HEK293 (cell line): ENCODE data around the gene ETHE1.

ENCODE experiments used
- CTCF ChIA-PET: fragments of 350-600 bp; formaldehyde crosslinking; extraction: SDS; loops from one replicate; lab custom pipeline; 2021; ENCODE audit warnings: antibody characterized with exemption; lab: Yijun Ruan, JAX
- POLR2A ChIA-PET: fragments of 300-600 bp; formaldehyde crosslinking; extraction: SDS; loops from one replicate; lab custom pipeline; 2020; ENCODE audit warnings: antibody characterized with exemption, inconsistent platforms; lab: Yijun Ruan, JAX
- H3K27ac ChIP-seq: fragments of 200-500 bp; sonication (Bioruptor generic); 2 replicates; pipeline ENCODE4 v1.5.1; 2014; ENCODE audit warnings: low read depth, low read length, control low read depth, inconsistent platforms; ENCODE audit errors: extremely low read depth
- H3K36me3 ChIP-seq, 2 experiments: fragments of 200-500 bp in 1 of 2; sonication (Bioruptor generic) in 1 of 2; 1 replicate in 1 of 2; 2 replicates in 1 of 2; pipeline ENCODE4 v1.5.1; 2014 to 2017; ENCODE audit warnings: inconsistent platforms in 2 of 2, low read length in 2 of 2; ENCODE audit not compliant: control insufficient read depth in 2 of 2, insufficient read depth in 1 of 2
- H3K4me1 ChIP-seq: fragments of 200-500 bp; sonication (Bioruptor generic); 2 replicates; pipeline ENCODE4 v1.5.1; 2014; ENCODE audit warnings: mild to moderate bottlenecking, low read length, inconsistent platforms; ENCODE audit not compliant: control insufficient read depth, insufficient read depth
- H3K4me3 ChIP-seq: 2 replicates; pipeline ENCODE4 v1.5.1; 2011; ENCODE audit warnings: low read depth, mild to moderate bottlenecking, control low read depth, low read length, moderate library complexity
- H3K9me3 ChIP-seq: fragments of 200-500 bp; sonication (Bioruptor generic); 2 replicates; pipeline ENCODE4 v1.5.1; 2014; ENCODE audit warnings: low read depth, low read length, inconsistent platforms; ENCODE audit not compliant: control insufficient read depth, insufficient read depth
- KLF1 ChIP-seq: fragments of 450-650 bp; formaldehyde crosslinking; IDR thresholded peaks from 2 replicates; pipeline ENCODE4 v1.5.1; 2016; ENCODE audit warnings: missing biosample characterization, missing genetic modification characterization
- MZF1 ChIP-seq: fragments of 450-650 bp; formaldehyde crosslinking; IDR thresholded peaks from 2 replicates; pipeline ENCODE4 v1.5.1; 2017; ENCODE audit warnings: missing biosample characterization, missing genetic modification characterization, borderline replicate concordance
- SALL2 ChIP-seq: fragments of 450-650 bp; formaldehyde crosslinking; IDR thresholded peaks from 2 replicates; pipeline ENCODE4 v1.5.0; 2017; ENCODE audit warnings: missing biosample characterization, mild to moderate bottlenecking, missing genetic modification characterization, borderline replicate concordance
- SCRT1 ChIP-seq: fragments of 450-650 bp; formaldehyde crosslinking; IDR thresholded peaks from 2 replicates; pipeline ENCODE4 v1.5.1; 2016; ENCODE audit warnings: missing biosample characterization, missing genetic modification characterization, borderline replicate concordance
- ZFP3 ChIP-seq: fragments of 450-650 bp; formaldehyde crosslinking; IDR thresholded peaks from 2 replicates; pipeline ENCODE4 v1.5.1; 2016; ENCODE audit warnings: low read depth, missing biosample characterization, missing genetic modification characterization
- ZNF121 ChIP-seq: fragments of 450-650 bp; formaldehyde crosslinking; IDR thresholded peaks from 2 replicates; pipeline ENCODE4 v1.5.1; 2016; ENCODE audit warnings: missing biosample characterization, missing genetic modification characterization
- ZNF133 ChIP-seq: fragments of 450-650 bp; formaldehyde crosslinking; IDR thresholded peaks from 2 replicates; pipeline ENCODE4 v1.5.1; 2016; ENCODE audit warnings: missing biosample characterization, missing genetic modification characterization
- ZNF174 ChIP-seq: fragments of 450-650 bp; formaldehyde crosslinking; IDR thresholded peaks from 2 replicates; pipeline ENCODE4 v1.5.0; 2017; ENCODE audit warnings: missing biosample characterization, mild to moderate bottlenecking, missing genetic modification characterization
- ZNF214 ChIP-seq: fragments of 450-650 bp; formaldehyde crosslinking; IDR thresholded peaks from 2 replicates; pipeline ENCODE4 v1.5.1; 2017; ENCODE audit warnings: missing biosample characterization, mild to moderate bottlenecking, missing genetic modification characterization, borderline replicate concordance
- ZNF23 ChIP-seq: fragments of 450-650 bp; formaldehyde crosslinking; IDR thresholded peaks from 2 replicates; pipeline ENCODE4 v1.5.1; 2016; ENCODE audit warnings: missing biosample characterization, missing genetic modification characterization, borderline replicate concordance
- ZNF292 ChIP-seq: fragments of 450-650 bp; formaldehyde crosslinking; IDR thresholded peaks from 2 replicates; pipeline ENCODE4 v1.5.1; 2016; ENCODE audit warnings: low read depth, missing biosample characterization, missing genetic modification characterization, borderline replicate concordance
- ZNF366 ChIP-seq: fragments of 450-650 bp; formaldehyde crosslinking; conservative IDR thresholded peaks from 2 replicates; pipeline ENCODE4 v1.5.1; 2016; ENCODE audit warnings: missing biosample characterization, missing genetic modification characterization
- ZNF416 ChIP-seq: fragments of 450-650 bp; formaldehyde crosslinking; IDR thresholded peaks from 2 replicates; pipeline ENCODE4 v1.5.1; 2016; ENCODE audit warnings: missing biosample characterization, missing genetic modification characterization
- ZNF629 ChIP-seq: fragments of 450-650 bp; formaldehyde crosslinking; IDR thresholded peaks from 2 replicates; pipeline ENCODE4 v1.5.1; 2017; ENCODE audit warnings: missing biosample characterization, missing genetic modification characterization
- ZNF768 ChIP-seq: fragments of 450-650 bp; formaldehyde crosslinking; IDR thresholded peaks from 2 replicates; pipeline ENCODE4 v1.5.1; 2018; ENCODE audit warnings: missing biosample characterization, mild to moderate bottlenecking, missing genetic modification characterization
- ZNF777 ChIP-seq: fragments of 450-650 bp; formaldehyde crosslinking; IDR thresholded peaks from 2 replicates; pipeline ENCODE4 v1.5.1; 2017; ENCODE audit warnings: missing biosample characterization, missing genetic modification characterization, borderline replicate concordance
- ZSCAN16 ChIP-seq: fragments of 450-650 bp; formaldehyde crosslinking; IDR thresholded peaks from 2 replicates; pipeline ENCODE4 v1.5.1; 2016; ENCODE audit warnings: missing biosample characterization, missing genetic modification characterization
- TF ChIP-seq, protein P1 (sequence below): fragments of 450-650 bp; formaldehyde crosslinking; IDR thresholded peaks from 2 replicates; pipeline ENCODE4 v1.5.1; 2016; ENCODE audit warnings: missing biosample characterization, missing genetic modification characterization
- TF ChIP-seq, protein P2 (sequence below): fragments of 450-650 bp; formaldehyde crosslinking; IDR thresholded peaks from 2 replicates; pipeline ENCODE4 v1.5.1; 2016; ENCODE audit warnings: missing biosample characterization, missing genetic modification characterization, borderline replicate concordance

ETHE1 gene

DNA sequence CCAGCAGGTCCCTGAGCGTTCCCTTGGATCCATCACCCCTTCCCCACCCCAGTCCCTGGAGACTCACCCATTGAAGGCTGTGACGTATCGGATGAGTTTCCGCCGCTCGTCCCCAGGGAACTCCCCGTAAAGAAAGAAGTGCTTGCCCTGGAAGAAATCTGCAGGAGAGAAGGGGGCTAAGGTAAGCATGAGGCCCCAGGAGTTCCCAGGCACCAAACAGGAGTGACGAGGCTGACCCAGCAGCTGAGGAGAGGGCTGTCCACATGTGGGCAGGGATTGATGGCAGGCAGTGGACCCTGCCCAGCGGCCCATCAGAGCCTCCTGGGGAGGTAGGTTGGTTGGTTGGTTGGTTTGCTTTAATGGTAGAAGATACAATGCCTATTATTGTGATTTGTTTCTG, 17.1 kb upstream of the ETHE1 start:
- POLR2A ChIA-PET, result no interaction called here
- CTCF ChIA-PET, result interaction anchor here (13.6 kb wide), 1 partner anchor 11 kb away, joined by 138 read pairs; no protein-coding TSS in a partner anchor
- H3K4me1 ChIP-seq, result no peaks in the 10 kb centered on the region
- TF ChIP-seq ZFP3 (tag by site-specific recombination) (no peak), ZNF133 (tag by site-specific recombination) (no peak), ZNF768 (tag by site-specific recombination) (no peak), ZNF292 (tag by site-specific recombination) (no peak), ZNF214 (no peak), KLF1 (no peak), ZNF174 (tag by site-specific recombination) (no peak), MZF1 (tag by site-specific recombination) (no peak), ZNF366 (no peak), ZNF629 (no peak), ZSCAN16 (tag by site-specific recombination) (no peak), SALL2 (tag by site-specific recombination) (no peak)
- TF ChIP-seq, protein P1, sequence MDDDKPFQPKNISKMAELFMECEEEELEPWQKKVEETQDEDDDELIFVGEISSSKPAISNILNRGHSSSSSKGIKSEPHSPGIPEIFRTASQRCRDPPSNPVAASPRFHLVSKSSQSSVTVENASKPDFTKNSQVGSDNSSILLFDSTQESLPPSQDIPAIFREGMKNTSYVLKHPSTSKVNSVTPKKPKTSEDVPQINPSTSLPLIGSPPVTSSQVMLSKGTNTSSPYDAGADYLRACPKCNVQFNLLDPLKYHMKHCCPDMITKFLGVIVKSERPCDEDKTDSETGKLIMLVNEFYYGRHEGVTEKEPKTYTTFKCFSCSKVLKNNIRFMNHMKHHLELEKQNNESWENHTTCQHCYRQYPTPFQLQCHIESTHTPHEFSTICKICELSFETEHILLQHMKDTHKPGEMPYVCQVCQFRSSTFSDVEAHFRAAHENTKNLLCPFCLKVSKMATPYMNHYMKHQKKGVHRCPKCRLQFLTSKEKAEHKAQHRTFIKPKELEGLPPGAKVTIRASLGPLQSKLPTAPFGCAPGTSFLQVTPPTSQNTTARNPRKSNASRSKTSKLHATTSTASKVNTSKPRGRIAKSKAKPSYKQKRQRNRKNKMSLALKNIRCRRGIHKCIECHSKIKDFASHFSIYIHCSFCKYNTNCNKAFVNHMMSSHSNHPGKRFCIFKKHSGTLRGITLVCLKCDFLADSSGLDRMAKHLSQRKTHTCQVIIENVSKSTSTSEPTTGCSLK (tag by site-specific recombination), result no peak
- TF ChIP-seq, protein P2, sequence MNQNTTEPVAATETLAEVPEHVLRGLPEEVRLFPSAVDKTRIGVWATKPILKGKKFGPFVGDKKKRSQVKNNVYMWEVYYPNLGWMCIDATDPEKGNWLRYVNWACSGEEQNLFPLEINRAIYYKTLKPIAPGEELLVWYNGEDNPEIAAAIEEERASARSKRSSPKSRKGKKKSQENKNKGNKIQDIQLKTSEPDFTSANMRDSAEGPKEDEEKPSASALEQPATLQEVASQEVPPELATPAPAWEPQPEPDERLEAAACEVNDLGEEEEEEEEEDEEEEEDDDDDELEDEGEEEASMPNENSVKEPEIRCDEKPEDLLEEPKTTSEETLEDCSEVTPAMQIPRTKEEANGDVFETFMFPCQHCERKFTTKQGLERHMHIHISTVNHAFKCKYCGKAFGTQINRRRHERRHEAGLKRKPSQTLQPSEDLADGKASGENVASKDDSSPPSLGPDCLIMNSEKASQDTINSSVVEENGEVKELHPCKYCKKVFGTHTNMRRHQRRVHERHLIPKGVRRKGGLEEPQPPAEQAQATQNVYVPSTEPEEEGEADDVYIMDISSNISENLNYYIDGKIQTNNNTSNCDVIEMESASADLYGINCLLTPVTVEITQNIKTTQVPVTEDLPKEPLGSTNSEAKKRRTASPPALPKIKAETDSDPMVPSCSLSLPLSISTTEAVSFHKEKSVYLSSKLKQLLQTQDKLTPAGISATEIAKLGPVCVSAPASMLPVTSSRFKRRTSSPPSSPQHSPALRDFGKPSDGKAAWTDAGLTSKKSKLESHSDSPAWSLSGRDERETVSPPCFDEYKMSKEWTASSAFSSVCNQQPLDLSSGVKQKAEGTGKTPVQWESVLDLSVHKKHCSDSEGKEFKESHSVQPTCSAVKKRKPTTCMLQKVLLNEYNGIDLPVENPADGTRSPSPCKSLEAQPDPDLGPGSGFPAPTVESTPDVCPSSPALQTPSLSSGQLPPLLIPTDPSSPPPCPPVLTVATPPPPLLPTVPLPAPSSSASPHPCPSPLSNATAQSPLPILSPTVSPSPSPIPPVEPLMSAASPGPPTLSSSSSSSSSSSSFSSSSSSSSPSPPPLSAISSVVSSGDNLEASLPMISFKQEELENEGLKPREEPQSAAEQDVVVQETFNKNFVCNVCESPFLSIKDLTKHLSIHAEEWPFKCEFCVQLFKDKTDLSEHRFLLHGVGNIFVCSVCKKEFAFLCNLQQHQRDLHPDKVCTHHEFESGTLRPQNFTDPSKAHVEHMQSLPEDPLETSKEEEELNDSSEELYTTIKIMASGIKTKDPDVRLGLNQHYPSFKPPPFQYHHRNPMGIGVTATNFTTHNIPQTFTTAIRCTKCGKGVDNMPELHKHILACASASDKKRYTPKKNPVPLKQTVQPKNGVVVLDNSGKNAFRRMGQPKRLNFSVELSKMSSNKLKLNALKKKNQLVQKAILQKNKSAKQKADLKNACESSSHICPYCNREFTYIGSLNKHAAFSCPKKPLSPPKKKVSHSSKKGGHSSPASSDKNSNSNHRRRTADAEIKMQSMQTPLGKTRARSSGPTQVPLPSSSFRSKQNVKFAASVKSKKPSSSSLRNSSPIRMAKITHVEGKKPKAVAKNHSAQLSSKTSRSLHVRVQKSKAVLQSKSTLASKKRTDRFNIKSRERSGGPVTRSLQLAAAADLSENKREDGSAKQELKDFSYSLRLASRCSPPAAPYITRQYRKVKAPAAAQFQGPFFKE (tag by site-specific recombination), result no peak
- no peak overlapping the region for H3K27ac ChIP-seq
- H3K9me3 ChIP-seq, result no peaks in the 10 kb centered on the region
- H3K4me3 ChIP-seq, result no peak overlapping the region
- H3K36me3 ChIP-seq, result peaks cover 82 to 85% of the 10 kb centered on the region in 2 experiments

DNA sequence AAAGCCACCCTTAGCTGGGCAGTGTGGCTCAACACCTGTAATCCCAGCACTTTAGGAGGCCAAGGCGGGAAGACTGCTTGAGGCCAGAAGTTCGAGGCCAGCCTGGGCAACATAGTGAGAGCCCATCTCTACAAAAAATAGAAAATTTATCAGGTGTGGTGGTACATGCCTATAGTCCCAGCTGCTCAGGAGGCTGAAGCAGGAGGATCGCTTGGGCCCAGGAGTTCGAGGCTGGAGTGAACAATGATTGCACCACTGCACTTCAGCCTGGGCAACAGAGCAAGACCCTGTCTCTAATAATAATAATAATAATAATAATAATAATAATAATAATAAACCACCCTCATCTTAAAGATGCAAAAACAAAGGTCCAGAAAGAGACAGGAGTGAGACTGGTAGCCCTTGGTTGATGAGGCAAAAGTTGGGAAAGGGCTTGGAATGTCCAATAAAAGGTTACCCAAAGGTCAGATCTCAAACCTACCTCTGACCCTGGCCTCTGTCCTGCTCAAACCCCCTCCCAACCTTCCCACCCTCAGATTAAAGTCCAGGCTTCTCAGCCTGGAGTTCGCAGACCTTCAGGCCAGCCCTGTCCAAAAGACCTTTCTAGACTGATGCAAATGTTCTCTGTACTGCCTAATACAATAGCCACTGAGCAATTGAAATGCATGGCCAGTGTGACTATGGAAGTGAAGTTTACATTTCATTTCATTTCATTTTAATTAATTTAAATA, 15.1 kb upstream of the ETHE1 start:
- Histone ChIP-seq H3K9me3 (no peaks in the 10 kb centered on the region), H3K36me3 (peaks cover 92 to 93% of the 10 kb centered on the region in 2 experiments), H3K4me3 (no peak overlapping the region), H3K27ac (no peak overlapping the region), H3K4me1 (no peaks in the 10 kb centered on the region)
- ChIA-PET CTCF (interaction anchor here (0.6 to 13.6 kb wide), 5 partner anchors 13 to 209 kb away, joined by 3 to 138 read pairs (median 3); no protein-coding TSS in a partner anchor), POLR2A (no interaction called here)
- TF ChIP-seq ZNF777 (tag by site-specific recombination) (no peak), SCRT1 (tag by site-specific recombination) (no peak), ZNF416 (tag by site-specific recombination) (no peak), ZNF121 (peak; percentile 70), ZNF23 (tag by site-specific recombination) (no peak), ZFP3 (tag by site-specific recombination) (no peak)
